ENCODE results near the gene ADD1. TPM values are rescaled to one million over a fixed set of nuclear protein-coding genes. Genes with fewer than 3 reads are reported as not detected.

The ADD1 gene
- total and polyA plus RNA-seq, 2 donors from 2014 or later: 232 to 313 TPM

DNA sequence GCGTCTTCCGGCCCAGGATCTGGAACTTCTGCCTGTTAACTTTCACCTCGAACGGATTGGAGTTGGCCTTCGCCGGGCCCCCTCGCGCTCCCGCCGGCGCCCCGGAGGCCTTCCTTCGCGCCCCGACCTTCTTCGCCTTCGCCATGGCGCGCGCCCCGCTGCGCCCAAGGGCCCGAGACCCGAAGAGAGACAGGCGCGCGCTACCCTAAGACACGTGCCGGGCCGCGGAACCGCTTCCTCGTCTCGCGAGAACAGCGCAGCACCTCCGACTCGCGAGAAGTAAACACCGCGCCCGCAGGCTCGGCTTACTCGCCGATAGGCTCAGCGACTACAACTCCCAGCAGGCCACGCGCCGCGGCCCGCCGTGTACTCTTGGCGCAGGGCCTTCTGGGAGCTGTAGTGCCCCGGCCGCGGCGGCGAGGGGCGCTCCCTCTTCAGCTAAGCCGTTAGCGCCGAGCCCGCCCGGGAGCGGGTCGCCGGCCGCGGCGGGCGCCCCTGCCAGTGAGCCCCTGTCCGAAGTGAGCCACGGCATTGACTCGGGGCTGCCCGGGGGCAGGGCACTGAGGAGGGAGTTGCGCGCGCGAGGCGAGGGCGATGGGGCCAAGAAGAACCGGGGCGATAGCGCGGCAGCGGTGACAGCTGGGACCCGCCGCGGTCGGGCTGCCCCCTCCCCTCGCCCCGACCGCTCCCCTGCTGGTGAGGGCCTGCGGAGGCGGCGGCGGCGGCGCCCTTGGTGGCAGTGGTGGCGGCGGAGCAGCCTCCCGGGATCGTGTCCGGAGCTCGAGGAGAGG lies 119.7 kb downstream of the ADD1 start, which contains the start of the genes GRK4 and NOP14:
Gene GRK4 (plus strand): TSS at position 397 of the 791 bp plus-strand sequence. CDS start 500 bp downstream, outside the sequence.
Gene NOP14 (minus strand): TSS at position 232 of the 791 bp plus-strand sequence. CDS start 87 bp downstream, at position 145.
- TF ChIP-seq, protein P1, sequence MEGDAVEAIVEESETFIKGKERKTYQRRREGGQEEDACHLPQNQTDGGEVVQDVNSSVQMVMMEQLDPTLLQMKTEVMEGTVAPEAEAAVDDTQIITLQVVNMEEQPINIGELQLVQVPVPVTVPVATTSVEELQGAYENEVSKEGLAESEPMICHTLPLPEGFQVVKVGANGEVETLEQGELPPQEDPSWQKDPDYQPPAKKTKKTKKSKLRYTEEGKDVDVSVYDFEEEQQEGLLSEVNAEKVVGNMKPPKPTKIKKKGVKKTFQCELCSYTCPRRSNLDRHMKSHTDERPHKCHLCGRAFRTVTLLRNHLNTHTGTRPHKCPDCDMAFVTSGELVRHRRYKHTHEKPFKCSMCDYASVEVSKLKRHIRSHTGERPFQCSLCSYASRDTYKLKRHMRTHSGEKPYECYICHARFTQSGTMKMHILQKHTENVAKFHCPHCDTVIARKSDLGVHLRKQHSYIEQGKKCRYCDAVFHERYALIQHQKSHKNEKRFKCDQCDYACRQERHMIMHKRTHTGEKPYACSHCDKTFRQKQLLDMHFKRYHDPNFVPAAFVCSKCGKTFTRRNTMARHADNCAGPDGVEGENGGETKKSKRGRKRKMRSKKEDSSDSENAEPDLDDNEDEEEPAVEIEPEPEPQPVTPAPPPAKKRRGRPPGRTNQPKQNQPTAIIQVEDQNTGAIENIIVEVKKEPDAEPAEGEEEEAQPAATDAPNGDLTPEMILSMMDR (IDR thresholded peaks at IDR 0.05; ENCODE audit: borderline replicate concordance, extremely low read depth, insufficient read depth): no peak
- no peak for FAIRE-seq
- intact Hi-C loops (cut with DNase I): no loop called here

DNA sequence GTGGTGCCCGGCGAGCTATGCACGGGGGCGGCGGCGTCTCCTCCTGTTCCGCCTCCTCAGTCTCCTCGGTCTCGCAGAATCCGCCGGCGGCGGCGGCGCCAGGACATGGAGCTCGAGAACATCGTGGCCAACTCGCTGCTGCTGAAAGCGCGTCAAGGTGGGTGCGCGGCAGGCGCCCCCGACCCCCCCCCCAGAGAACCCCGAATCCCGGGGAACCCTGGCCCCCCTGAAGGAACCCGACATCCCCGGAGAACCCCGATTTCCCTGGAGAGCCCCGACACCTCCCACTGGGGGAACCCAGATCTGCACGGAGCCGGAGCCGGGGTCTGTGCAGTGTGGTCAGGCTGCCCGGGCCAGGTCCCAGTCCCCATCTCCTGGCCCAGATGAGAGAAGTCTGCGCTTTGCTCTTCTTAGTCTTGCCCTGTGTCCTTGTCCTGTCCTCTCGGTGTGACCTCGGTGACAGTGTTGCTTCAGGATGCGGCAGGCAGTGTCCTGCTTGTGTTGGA lies 120.4 kb downstream of the ADD1 start:
- Histone ChIP-seq H3K9ac (ENCODE audit: low read length in 3 of 3) (peak overlapping the region in 2 of 3 donors; percentile 46 to 72), H3K4me1 (ENCODE audit: control insufficient read depth in 2 of 3, insufficient read depth in 2 of 3, low read depth in 1 of 3, low read length in 3 of 3) (peaks cover 0 to 19% (median 7%) of the 10 kb centered on the region in 3 donors), H3K9me3 (ENCODE audit: control insufficient read depth in 2 of 3, insufficient read depth in 1 of 3, low read length in 3 of 3) (no peaks in the 10 kb centered on the region), H3K36me3 (ENCODE audit: control insufficient read depth in 2 of 3, insufficient read depth in 3 of 3, low read length in 3 of 3) (no peaks in the 10 kb centered on the region), H3K4me3 (ENCODE audit: low read length in 3 of 3) (peak overlapping the region; percentile 61 to 78 (median 65)), H3K27ac (ENCODE audit: low read depth in 2 of 2, low read length in 2 of 2) (no peak overlapping the region), H3K27me3 (ENCODE audit: control insufficient read depth, insufficient read depth, low read length) (no peaks in the 10 kb centered on the region)
- TF ChIP-seq, protein P1 (IDR thresholded peaks at IDR 0.05; ENCODE audit: borderline replicate concordance, extremely low read depth, insufficient read depth): no peak
- DNase-seq (peak in 3 of 5 donors; percentile 9 to 88 (median 31)), FAIRE-seq (no peak)
- intact Hi-C loops (cut with DNase I): no loop called here

More for the DNA sequence above, 119.7 kb downstream of the ADD1 start, which contains the start of the genes GRK4 and NOP14:
- Histone ChIP-seq H3K9me3 (ENCODE audit: control insufficient read depth in 2 of 3, insufficient read depth in 1 of 3, low read length in 3 of 3) (no peaks in the 10 kb centered on the region), H3K4me1 (ENCODE audit: control insufficient read depth in 2 of 3, insufficient read depth in 2 of 3, low read depth in 1 of 3, low read length in 3 of 3) (peaks cover 0 to 19% (median 7%) of the 10 kb centered on the region in 3 donors), H3K36me3 (ENCODE audit: control insufficient read depth in 2 of 3, insufficient read depth in 3 of 3, low read length in 3 of 3) (no peaks in the 10 kb centered on the region), H3K4me3 (ENCODE audit: low read length in 3 of 3) (peak within 1 kb of the TSS; percentile 74 to 78 (median 78)), H3K27me3 (ENCODE audit: control insufficient read depth, insufficient read depth, low read length) (no peaks in the 10 kb centered on the region), H3K27ac (ENCODE audit: low read depth in 2 of 2, low read length in 2 of 2) (peak within 1 kb of the TSS; percentile 72 to 86), H3K9ac (ENCODE audit: low read length in 3 of 3) (peak within 1 kb of the TSS; percentile 62 to 84 (median 76))
- DNase-seq: peak; percentile 97 to 99 (median 99)

DNA sequence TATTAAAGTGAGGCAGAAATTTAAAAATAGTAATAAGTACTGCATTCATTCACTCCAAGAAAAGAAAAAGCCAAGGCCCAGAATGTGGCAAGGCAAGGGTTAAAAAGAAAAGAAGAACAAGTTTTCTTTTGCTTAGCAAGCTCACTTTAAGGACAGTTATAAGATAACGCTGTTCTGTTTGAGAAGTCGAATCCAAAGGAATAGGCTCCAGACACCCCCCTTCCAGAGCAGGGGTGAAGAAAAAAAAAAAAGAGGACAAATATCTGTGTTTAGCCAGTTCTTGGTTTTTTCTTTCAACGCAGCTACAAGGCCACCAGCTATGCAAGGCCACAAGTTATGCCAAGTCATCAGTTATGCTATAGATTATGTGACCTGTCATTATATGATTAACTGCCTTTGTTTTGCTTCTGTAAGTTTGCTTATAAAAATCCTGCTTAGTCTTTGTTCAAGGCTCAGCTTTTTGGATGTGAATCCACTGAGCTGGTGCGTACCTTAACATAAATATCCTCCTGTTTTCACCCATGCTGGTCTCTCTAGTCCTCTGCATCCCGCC lies 121.1 kb downstream of the ADD1 start:
- H3K4me3 ChIP-seq (ENCODE audit: low read length in 3 of 3): peak overlapping the region; percentile 61 to 78 (median 65)
- no peaks in the 10 kb centered on the region for H3K27me3 ChIP-seq (ENCODE audit: control insufficient read depth, insufficient read depth, low read length)
- H3K9ac ChIP-seq (ENCODE audit: low read length in 3 of 3): peak overlapping the region in 1 of 3 donors; percentile 72
- FAIRE-seq (no peak), DNase-seq (no peak)
- no peaks in the 10 kb centered on the region for H3K9me3 ChIP-seq (ENCODE audit: control insufficient read depth in 2 of 3, insufficient read depth in 1 of 3, low read length in 3 of 3)
- intact Hi-C loops (cut with DNase I): no loop called here
- H3K4me1 ChIP-seq (ENCODE audit: control insufficient read depth in 2 of 3, insufficient read depth in 2 of 3, low read depth in 1 of 3, low read length in 3 of 3): peaks cover 0 to 19% (median 7%) of the 10 kb centered on the region in 3 donors
- no peaks in the 10 kb centered on the region for H3K36me3 ChIP-seq (ENCODE audit: control insufficient read depth in 2 of 3, insufficient read depth in 3 of 3, low read length in 3 of 3)
- TF ChIP-seq, protein P1 (IDR thresholded peaks at IDR 0.05; ENCODE audit: borderline replicate concordance, extremely low read depth, insufficient read depth): no peak
- no peak overlapping the region for H3K27ac ChIP-seq (ENCODE audit: low read depth in 2 of 2, low read length in 2 of 2)
